GM12878 (cell line): Measurements from ENCODE around the gene DIO3. TPM values are rescaled to one million over a fixed set of nuclear protein-coding genes. Genes with fewer than 3 reads are reported as not detected.

Experiments
- ATAC-seq: fragments of 200-7000 bp; cut with Tn5 transposase; 3 replicates; pipeline ENCODE4 v1.9.1; 2020; ENCODE audit warnings: mild to moderate bottlenecking, moderate library complexity
- BruUV-seq: library from RNA; stranded (reverse); fragments of 400-500 nt; replicated peaks from 2 replicates; lab custom pipeline; 2021; lab: Mats Ljungman, UMichigan
- CTCF ChIA-PET: fragments of 300-600 bp; sonication (Branson Sonifier 250); formaldehyde crosslinking; extraction: SDS; loops from one replicate; lab custom pipeline; 2021; ENCODE audit warnings: inconsistent platforms; lab: Yijun Ruan, JAX
- POLR2A ChIA-PET: fragments of 350-600 bp; formaldehyde crosslinking; extraction: SDS; loops from one replicate; lab custom pipeline; 2021; ENCODE audit warnings: inconsistent platforms; lab: Charles Lee
- RAD21 ChIA-PET: fragments of 300-600 bp; sonication (Branson Sonifier 250); formaldehyde crosslinking; loops from one replicate; lab custom pipeline; 2023; ENCODE audit warnings: antibody characterized with exemption; ENCODE audit not compliant: unreplicated experiment; lab: Charles Lee
- SMC1A ChIA-PET: fragments of 300-600 bp; sonication (Branson Sonifier 250); formaldehyde crosslinking; loops from one replicate; lab custom pipeline; 2023; ENCODE audit not compliant: unreplicated experiment, uncharacterized antibody; lab: Charles Lee
- DNase-seq: peaks from one replicate; pipeline ENCODE4 v3.0.0-alpha.2; 2011; ENCODE audit warnings: low read depth, low spot score
- FAIRE-seq: peaks from 3 replicates; lab custom pipeline; 2011; peaks lifted over from hg19 to GRCh38; lab: Jason Lieb, UNC
- H2AFZ ChIP-seq: 2 replicates; pipeline ENCODE4 v1.6.0; 2011; ENCODE audit warnings: low read depth, low read length, control low read depth; ENCODE audit not compliant: control insufficient read depth
- H3K27ac ChIP-seq: 2 replicates; pipeline ENCODE4 v1.5.1; 2011; ENCODE audit warnings: control low read depth; ENCODE audit not compliant: control insufficient read depth, insufficient read depth
- H3K27me3 ChIP-seq, 2 experiments: replicated peaks in 1 of 2; 2 replicates each; pipeline versions ENCODE4 v1.6.0 to v1.6.1; 2011; ENCODE audit warnings: low read length in 1 of 2; ENCODE audit not compliant: control insufficient read depth in 2 of 2, insufficient read depth in 2 of 2
- H3K36me3 ChIP-seq, 2 experiments: 2 replicates each; pipeline ENCODE4 v1.5.1; 2011; ENCODE audit warnings: low read length in 1 of 2; ENCODE audit not compliant: control insufficient read depth in 2 of 2, insufficient read depth in 2 of 2
- H3K4me1 ChIP-seq: 2 replicates; pipeline ENCODE4 v1.6.1; 2011; ENCODE audit warnings: mild to moderate bottlenecking, low read length, moderate library complexity, mixed read lengths; ENCODE audit not compliant: control insufficient read depth, insufficient read depth
- H3K4me2 ChIP-seq: 2 replicates; pipeline ENCODE4 v1.6.0; 2011; ENCODE audit warnings: control low read depth; ENCODE audit not compliant: control insufficient read depth, insufficient read depth
- H3K4me3 ChIP-seq: fragments of 200-600 bp; sonication (generic); 2 replicates; pipeline ENCODE4 v1.5.1; 2016
- H3K79me2 ChIP-seq: 2 replicates; pipeline ENCODE4 v1.6.0; 2011; ENCODE audit warnings: low read length; ENCODE audit not compliant: control insufficient read depth, insufficient read depth
- H3K9ac ChIP-seq: 2 replicates; pipeline ENCODE4 v1.8.0; 2011; ENCODE audit warnings: low read length, control low read depth, mixed read lengths; ENCODE audit not compliant: control insufficient read depth, insufficient read depth
- H3K9me3 ChIP-seq: replicated peaks from 3 replicates; pipeline ENCODE4 v1.5.1; 2011; ENCODE audit warnings: mild to moderate bottlenecking, low read length; ENCODE audit not compliant: control insufficient read depth, insufficient read depth
- H4K20me1 ChIP-seq: 2 replicates; pipeline ENCODE4 v1.6.0; 2011; ENCODE audit not compliant: control insufficient read depth, insufficient read depth
- BCL11A ChIP-seq: IDR thresholded peaks from 2 replicates; pipeline ENCODE4 v1.6.1; 2011; ENCODE audit warnings: low read depth, low read length
- CHD1 ChIP-seq: IDR thresholded peaks from 2 replicates; pipeline ENCODE4 v1.6.1; 2012; ENCODE audit warnings: low read depth, low read length, improper control_type of control experiment
- E2F4 ChIP-seq: IDR thresholded peaks from 2 replicates; pipeline ENCODE4 v1.6.1; 2012; ENCODE audit warnings: low read depth, low read length, improper control_type of control experiment
- E4F1 ChIP-seq: fragments of 450-650 bp; IDR thresholded peaks from 2 replicates; pipeline ENCODE4 v1.6.1; 2018; ENCODE audit warnings: borderline replicate concordance, mild to moderate bottlenecking; ENCODE audit not compliant: partially characterized antibody
- EGR1 ChIP-seq, 2 experiments: IDR thresholded peaks; 1 replicate in 1 of 2; 2 replicates in 1 of 2; pipeline ENCODE4 v1.6.1; 2011 to 2012; ENCODE audit warnings: low read depth in 2 of 2, low read length in 2 of 2, borderline replicate concordance in 1 of 2, mild to moderate bottlenecking in 1 of 2, moderate library complexity in 1 of 2
- HDAC6 ChIP-seq: fragments of 200-600 bp; sonication (generic); IDR thresholded peaks from one replicate; pipeline ENCODE4 v1.8.0; 2017; ENCODE audit warnings: antibody characterized with exemption; ENCODE audit not compliant: unreplicated experiment
- JUNB ChIP-seq: IDR thresholded peaks from 2 replicates; pipeline ENCODE4 v1.6.1; 2016; ENCODE audit warnings: antibody characterized with exemption, mild to moderate bottlenecking
- KLF5 ChIP-seq: fragments of 450-650 bp; IDR thresholded peaks from 2 replicates; pipeline ENCODE4 v1.6.1; 2014; ENCODE audit warnings: mild to moderate bottlenecking; ENCODE audit not compliant: partially characterized antibody
- MTA2 ChIP-seq: fragments of 450-650 bp; IDR thresholded peaks from 2 replicates; pipeline ENCODE4 v1.6.1; 2016; ENCODE audit warnings: low read depth, mild to moderate bottlenecking, moderate library complexity
- NBN ChIP-seq: fragments of 450-650 bp; IDR thresholded peaks from 2 replicates; pipeline ENCODE4 v1.6.1; 2016
- RFX5 ChIP-seq: IDR thresholded peaks from 2 replicates; pipeline ENCODE4 v1.6.1; 2011; ENCODE audit warnings: low read depth, low read length, improper control_type of control experiment
- STAT1 ChIP-seq: fragments of 450-650 bp; conservative IDR thresholded peaks from 2 replicates; pipeline ENCODE4 v1.6.1; 2014; ENCODE audit warnings: antibody characterized with exemption, mild to moderate bottlenecking
- TAF1 ChIP-seq: IDR thresholded peaks from 2 replicates; pipeline ENCODE4 v1.6.1; 2011; ENCODE audit warnings: mild to moderate bottlenecking, low read depth, low read length, borderline replicate concordance
- TCF12 ChIP-seq: IDR thresholded peaks from 2 replicates; pipeline ENCODE4 v1.6.1; 2011; ENCODE audit warnings: low read depth, mild to moderate bottlenecking, low read length
- YBX1 ChIP-seq: fragments of 450-650 bp; IDR thresholded peaks from 2 replicates; pipeline ENCODE4 v1.6.1; 2016; ENCODE audit warnings: antibody characterized with exemption
- ZBED1 ChIP-seq: IDR thresholded peaks from 2 replicates; pipeline ENCODE4 v1.6.1; 2016; ENCODE audit warnings: borderline replicate concordance
- ZBTB33 ChIP-seq: fragments of 450-650 bp; IDR thresholded peaks from 2 replicates; pipeline ENCODE4 v1.6.1; 2017; ENCODE audit warnings: mild to moderate bottlenecking
- ZNF622 ChIP-seq: fragments of 450-650 bp; IDR thresholded peaks from 2 replicates; pipeline ENCODE4 v1.6.1; 2017; ENCODE audit warnings: mild to moderate bottlenecking, inconsistent platforms
- ZZZ3 ChIP-seq: IDR thresholded peaks from 2 replicates; pipeline ENCODE4 v1.6.1; 2011; ENCODE audit warnings: low read depth; ENCODE audit not compliant: control insufficient read depth, insufficient read length
- WGBS: methylation state at CpG from one replicate; pipeline ENCODE4 v1.1.6; 2016; ENCODE audit warnings: low lambda C conversion rate; ENCODE audit not compliant: insufficient replicate concordance, insufficient coverage; ENCODE audit errors: missing lambda C conversion rate; 5-methylcytosine and 5-hydroxymethylcytosine counted together
- in situ Hi-C: fragments of 300-500 bp; cut with MboI; formaldehyde crosslinking; loops from 9 replicates; pipeline ENCODE4 v1.14.3; 2018; ENCODE audit warnings: mixed read lengths
- intact Hi-C: fragments of 100-400 bp; cut with micrococcal nuclease; formaldehyde crosslinking; loops from one replicate; pipeline ENCODE4 v1.14.2; 2022; ENCODE audit not compliant: unreplicated experiment
- polyA plus RNA-seq, 11 experiments: library from polyadenylated mRNA; depleted of rRNA in 4 of 11; unstranded in 6 of 11; stranded (reverse) in 5 of 11; fragments of >200 nt; fragmentation: Nextera tagmentation in 4 of 11; fragmentation: Illumina TruSeq in 1 of 11; extraction: Ambion mirVana in 4 of 11; extraction: Trizol in 1 of 11; gene quantifications; 1 replicate in 1 of 11; 2 replicates in 10 of 11; pipeline versions ENCODE4 v1.2.1 to v1.2.3, GENCODE V29; 2011 to 2016; ENCODE audit warnings: inconsistent platforms in 2 of 11, missing spikeins in 2 of 11, low read depth in 1 of 11
- total RNA-seq, 4 experiments: library from RNA; depleted of rRNA in 3 of 4; stranded (reverse); fragments of >200 nt in 3 of 4; fragmentation: Illumina TruSeq in 1 of 4; extraction: Trizol in 1 of 4; gene quantifications; 2 replicates each; pipeline versions ENCODE4 v1.2.1 to v1.2.3, GENCODE V29; 2013 to 2021

DIO3 gene
- total and polyA plus RNA-seq, 10 of the 15 experiments (the other 5 are each of a cell fraction or from before 2014, with no cell fraction given): not detected

- ChIA-PET POLR2A (no interaction called here), CTCF (interaction anchor here (0.6 kb wide), 1 partner anchor 39 kb away, joined by 3 read pairs; no protein-coding TSS in a partner anchor), SMC1A (interaction anchor here (0.7 kb wide), 1 partner anchor 1226 kb away, joined by 3 read pairs; no protein-coding TSS in a partner anchor), RAD21 (no interaction called here)
- no peaks in the 10 kb centered on the region for H3K9me3 ChIP-seq
- H3K79me2 ChIP-seq: no peaks in the 10 kb centered on the region
- no peak overlapping the region for H3K4me3 ChIP-seq
- intact Hi-C loops: no loop called here
- H4K20me1 ChIP-seq: no peaks in the 10 kb centered on the region
- FAIRE-seq: no peak
- no peak for ATAC-seq
- no peak overlapping the region for H3K9ac ChIP-seq
- no peak overlapping the region for H3K27ac ChIP-seq
- no TSS peak for BruUV-seq
- WGBS: 49% methylated on average over 7 of the region's 9 CpGs
- in situ Hi-C loops: no loop called here
- no peak overlapping the region for H3K4me2 ChIP-seq
- TF ChIP-seq RFX5 (no peak), TCF12 (no peak), CHD1 (no peak), EGR1 (IDR thresholded peaks at IDR 0.05; ENCODE audit: borderline replicate concordance in 1 of 2, low read depth in 2 of 2, low read length in 2 of 2) (no peak), ZZZ3 (no peak), TAF1 (no peak), NBN (no peak), JUNB (no peak), MTA2 (no peak), ZBTB33 (no peak), HDAC6 (no peak), YBX1 (no peak), E2F4 (no peak), E4F1 (no peak), STAT1 (no peak), BCL11A (no peak), ZNF622 (no peak), ZBED1 (no peak), KLF5 (no peak)
- H3K4me1 ChIP-seq: no peaks in the 10 kb centered on the region
- H3K36me3 ChIP-seq: no peaks in the 10 kb centered on the region
- H3K27me3 ChIP-seq: peaks cover 0 to 1% of the 10 kb centered on the region in 2 experiments; a peak in 1 of 4 replicates
- no peak for DNase-seq
- no peak overlapping the region for H2AFZ ChIP-seq
Measured at GRCh38 chr14:101604228-101604934, 43.1 kb downstream of the DIO3 start.
